GM19025 (cell line): Measurements from ENCODE around the gene DOC2A.

Source experiments
- ATAC-seq: cut with Tn5 transposase; IDR thresholded peaks from one replicate; pipeline ENCODE4 v1.9.1; 2021; ENCODE audit warnings: mild to moderate bottlenecking, low read depth, moderate library complexity; ENCODE audit not compliant: unreplicated experiment

The DOC2A gene

DNA sequence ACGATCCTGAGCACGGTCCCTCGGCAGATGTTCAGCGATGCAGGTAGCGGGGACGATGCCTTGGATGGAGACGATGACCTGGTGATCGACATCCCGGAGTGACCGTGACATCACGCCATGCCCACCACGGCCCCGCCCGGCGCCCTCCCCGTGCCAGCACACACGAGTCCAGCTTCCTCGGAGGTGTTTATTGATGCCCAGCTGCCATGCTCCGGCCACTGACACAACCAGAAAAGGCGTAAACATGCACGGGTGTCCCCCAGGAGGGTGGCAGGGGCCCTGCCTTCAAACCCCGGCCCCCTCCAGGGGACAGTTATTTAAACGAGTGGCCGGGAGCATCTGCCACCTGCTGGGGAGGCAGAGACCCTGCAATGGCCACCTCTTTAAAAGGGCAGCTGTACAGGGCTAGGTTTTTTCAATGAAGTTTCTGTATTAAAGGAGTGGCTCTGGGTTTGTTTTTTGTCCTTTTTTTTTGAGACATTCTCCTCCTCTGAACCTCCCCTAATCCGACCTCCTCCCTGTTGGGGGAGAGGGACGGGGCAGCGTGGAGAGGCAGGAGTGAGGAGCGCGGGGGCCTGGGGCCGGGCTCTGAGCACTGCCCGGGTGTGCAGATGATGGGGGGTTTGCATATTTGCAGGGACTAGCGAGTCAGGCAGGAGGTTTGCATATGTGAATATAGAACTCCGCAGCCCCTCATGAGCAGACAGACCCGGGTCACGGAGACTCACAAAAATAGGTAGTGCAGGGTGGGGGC, 5.3 kb downstream of the DOC2A start:
- ATAC-seq: no peak

DNA sequence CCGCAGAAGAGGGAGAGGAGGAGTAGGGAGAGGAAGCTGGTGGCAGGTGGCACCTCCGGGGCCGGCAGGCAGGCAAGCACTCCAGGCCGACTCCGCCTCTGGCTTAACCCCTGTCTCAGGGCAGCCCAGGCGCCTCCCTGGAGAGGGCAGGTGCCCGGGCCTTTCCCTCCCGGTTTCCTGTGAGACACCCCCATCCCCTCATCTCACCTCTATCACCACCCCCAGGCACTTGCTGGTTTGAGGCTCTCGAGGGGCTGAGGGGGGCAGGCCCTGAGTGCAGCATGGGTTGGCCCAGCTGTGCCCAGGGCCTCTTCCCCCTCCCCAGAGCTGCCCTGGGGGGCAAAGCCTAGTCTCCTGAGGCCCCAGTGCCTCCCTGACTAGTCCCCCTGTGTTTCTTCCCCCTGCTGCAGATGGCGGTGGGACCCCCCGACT, 6.0 kb downstream of the DOC2A start:
- no peak for ATAC-seq

DNA sequence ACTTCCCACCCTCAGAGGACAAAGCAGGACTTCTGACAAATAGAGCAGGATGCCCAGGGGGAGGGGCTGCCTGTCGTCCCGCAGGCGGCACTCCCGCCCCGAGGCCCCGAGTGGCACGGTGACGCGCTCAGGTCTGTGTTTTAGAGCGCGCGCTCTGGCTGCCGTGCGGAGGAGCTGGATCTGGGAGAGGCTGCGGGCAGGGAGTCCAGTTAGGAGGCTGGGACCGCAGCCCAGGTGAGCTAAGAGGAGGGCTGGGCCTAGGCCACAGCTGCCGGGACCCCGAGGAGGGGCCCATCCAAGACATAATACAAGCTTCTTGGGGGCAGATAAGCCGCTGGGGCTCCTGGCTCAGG, 6.4 kb downstream of the DOC2A start:
- ATAC-seq: no peak

DNA sequence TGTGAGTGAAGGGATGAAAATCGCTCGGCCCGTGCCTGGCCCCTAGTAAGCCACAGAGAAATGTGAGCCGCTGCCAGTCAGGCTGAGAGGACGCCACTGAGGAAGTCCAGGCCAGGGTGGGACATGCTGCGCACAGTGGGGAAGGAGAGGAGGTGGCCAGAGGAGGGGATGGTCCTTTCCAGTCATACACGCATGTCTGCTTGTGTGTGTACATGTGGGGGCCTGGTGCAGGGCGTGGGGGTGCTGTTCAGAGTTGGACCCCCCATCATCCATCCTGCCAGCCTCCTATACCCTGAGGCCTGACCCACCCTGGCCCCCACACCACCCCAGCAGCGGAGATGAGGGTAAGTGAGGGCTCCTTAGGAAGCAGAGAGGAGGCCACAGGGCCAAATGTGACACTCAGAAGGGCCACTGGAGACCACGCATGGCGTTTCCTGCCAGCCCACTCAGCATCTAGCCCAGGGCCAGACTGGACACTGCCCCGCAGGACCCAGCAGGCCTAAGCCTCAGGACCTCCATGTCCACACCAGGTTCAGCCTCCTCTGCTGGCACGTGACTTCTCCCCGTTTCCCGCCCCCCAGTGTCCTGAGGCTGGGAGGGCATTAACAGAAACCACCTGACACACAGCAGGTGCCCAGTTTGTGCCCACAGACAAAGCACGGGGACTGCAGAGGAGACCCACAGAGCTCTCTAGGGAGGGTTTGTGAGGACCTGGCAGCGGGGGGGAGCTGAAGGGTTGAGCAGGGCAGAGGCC, 7.0 kb downstream of the DOC2A start:
- ATAC-seq: no peak

DNA sequence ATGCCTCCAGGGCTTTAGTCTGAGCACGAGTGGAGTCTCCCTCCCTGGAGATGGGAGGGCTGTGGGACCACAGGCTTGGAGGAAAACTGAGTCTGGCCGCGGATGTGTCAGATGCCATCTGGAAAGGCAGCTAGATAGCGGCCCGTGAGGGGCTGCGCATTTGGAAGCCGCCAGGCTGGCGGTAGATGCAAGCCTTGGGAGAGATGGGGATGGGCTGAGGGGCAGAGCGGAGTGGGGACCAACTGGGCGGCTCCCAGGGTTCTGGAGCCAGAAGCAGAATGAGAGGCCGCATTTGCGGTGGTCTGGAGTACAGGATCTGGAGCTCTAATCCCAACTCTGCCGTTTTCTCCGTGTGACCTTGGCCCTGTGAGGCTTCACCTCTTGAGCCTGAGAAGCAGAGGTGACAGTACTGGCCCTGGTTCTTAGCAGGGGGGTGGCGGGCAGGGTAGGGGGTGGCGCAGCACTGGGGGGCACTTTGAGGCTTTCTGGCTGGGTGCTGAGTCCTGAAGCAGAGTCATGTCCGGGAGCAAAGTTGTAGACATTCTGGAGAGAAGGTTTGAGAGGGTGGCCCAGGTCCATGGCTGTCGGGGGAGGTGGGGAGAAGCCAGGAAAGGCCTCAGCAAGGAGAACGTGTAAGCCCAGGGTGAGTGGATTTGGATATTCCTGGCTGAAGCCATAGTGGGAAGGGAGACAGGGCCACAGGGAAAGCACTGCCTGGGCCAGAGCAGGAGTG, 8.0 kb downstream of the DOC2A start:
- no peak for ATAC-seq

DNA sequence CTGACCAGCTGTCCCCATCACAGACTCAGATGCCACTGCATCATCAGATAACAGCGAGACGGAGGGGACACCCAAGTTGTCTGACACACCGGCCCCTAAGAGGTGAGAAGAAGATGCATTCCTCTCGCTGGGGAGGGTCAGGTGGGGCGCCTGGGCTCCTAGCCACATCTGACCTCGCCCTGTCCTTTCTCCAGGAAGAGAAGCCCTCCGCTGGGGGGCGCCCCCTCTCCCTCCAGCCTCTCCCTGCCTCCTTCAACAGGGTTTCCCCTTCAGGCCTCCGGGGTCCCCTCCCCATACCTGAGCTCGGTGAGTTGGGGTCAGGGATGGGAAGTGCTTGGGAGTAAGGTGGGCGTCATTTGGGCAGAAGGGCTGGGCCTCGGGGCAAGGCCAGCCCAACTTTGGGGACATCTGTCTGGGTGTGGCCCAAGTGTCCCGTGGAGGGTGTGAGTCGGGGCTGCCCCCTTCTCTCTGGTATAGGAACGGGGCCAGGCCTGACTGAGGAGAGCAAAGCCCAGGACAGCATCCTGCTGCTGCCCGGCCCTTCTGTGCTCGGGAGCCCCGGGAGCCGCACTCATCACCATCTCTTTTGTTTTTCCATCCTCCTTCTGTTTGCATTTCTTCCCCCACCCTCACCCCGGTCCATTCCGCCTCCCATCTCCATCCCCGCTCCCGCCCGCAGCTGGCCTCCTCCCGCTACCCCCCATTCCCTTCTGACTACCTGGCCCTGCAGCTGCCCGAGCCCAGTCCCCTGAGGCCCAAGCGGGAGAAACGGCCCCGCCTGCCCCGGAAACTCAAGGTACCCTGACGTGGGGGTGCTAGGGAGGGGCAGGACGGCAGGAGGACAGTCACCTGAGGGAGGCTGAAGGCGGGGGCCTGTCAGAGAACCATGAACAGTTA, 9.8 kb downstream of the DOC2A start:
- no peak for ATAC-seq

DNA sequence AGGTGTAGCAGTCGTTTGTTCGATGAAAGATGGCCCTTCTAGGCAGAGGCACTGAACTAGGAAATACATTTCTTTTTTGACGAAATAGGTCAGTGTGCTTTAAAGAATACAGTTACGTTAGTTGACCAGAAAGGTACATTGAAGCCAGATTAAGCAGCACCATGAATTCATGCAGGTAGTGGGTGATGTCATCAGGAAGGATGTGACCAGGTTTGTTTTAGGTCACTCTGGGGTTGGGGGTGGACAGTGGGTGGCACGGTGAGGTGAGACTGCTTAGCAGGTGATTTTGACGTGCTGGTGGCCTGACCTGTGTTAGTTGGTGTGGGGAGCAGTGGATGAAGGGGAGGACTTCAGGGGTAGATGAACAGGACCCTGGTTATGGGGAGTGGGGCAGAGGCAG, 11.2 kb downstream of the DOC2A start:
- ATAC-seq: no peak

DNA sequence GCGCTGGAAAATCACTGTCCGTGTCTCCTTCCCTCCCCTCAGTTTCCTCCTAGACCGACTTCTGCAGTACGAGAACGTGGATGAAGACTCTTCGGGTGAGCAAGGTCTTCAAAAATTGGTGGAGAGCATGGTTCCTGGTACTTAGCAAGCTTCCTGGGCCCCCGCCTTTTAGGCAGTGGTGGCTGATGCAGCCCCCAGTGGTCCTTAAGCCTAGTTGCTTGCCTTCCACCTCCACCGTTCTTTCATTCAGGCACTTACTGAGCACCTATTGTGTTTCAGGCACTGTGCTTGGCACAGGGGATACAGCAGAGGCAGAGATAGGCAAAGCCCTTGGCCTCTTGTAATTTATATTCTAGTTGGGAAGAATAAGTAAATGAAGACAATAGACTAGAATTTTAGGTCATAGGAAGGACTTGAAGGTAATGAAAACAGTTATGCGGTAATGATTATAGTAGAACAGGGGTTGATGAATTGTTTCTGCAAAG, 14.0 kb downstream of the DOC2A start:
- no peak for ATAC-seq

DNA sequence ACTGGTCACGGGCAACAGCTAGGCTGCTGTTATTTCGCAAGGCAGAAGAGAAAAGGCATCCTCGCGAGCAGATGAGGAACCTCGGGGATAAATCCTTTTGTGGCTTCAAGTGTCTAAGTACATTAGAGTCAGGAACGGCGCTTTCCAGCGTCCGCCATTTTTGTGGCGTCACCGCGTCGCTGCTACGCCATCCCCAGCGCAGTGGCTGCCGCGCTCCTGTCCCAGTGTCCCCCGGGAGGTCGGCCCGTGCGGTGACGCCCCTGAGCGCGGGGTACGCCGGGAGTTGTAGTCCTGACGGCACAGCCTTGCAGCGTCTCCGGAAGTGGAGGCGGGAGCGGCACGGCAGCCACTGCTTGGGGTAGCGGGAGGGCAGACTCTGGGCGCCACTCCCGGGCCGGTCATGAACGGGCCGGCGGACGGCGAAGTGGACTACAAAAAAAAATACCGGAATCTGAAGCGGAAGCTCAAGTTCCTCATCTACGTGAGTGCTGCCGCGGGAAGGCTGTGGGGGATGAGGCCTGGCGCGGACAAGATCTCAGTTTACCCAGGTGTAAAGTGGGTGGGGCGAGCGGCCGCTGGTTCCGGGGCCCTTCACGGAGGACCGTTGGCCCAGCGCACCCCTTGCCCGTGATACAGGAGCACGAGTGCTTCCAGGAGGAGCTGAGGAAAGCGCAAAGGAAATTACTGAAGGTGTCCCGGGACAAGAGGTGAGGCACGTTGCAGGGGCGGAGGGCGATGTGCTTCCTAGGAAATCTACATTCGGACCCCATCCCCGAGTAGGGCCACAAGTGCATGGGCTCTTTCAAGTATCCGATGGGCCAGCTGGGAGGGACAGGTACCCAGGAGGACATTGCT, 14.7 kb downstream of the DOC2A start, which contains the start of gene INO80E:
INO80E (plus strand) TSS at position 331 of the 855 bp plus-strand sequence; CDS start at position 401, 70 bp downstream.
- peak; percentile 91 for ATAC-seq

DNA sequence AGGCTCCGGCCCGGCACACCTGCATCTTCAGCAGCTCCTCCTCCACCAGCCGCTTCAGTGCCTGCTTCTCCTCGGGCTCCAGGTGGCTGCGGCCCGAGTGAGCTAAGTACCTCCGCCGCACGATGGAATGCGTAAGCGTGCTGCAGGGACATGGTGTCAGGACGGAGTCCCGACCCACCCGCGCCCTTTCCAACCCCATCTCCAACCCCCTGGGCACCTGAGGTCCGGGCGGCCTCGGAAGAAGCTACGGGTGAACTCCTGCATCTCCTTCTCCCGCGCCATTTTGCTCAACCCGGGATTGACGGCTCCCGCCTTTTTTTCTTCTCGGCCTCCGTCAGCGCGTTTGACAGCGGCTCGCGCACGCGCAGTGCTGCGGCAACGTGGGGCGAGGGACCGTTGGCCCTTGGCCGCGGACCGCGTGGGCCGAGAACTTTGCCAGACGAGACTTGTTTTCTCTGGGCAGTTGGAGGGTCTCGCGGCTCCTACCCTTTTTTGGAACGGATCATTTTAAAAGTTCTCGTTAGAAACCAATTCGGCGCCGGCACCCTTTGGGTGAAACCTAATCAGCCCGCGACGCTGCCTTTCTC, 15.4 kb downstream of the DOC2A start, which contains the start of gene HIRIP3:
HIRIP3 (minus strand) TSS at position 294 of the 587 bp plus-strand sequence; CDS start at position 282, 12 bp downstream.
- ATAC-seq: peak; percentile 51

DNA sequence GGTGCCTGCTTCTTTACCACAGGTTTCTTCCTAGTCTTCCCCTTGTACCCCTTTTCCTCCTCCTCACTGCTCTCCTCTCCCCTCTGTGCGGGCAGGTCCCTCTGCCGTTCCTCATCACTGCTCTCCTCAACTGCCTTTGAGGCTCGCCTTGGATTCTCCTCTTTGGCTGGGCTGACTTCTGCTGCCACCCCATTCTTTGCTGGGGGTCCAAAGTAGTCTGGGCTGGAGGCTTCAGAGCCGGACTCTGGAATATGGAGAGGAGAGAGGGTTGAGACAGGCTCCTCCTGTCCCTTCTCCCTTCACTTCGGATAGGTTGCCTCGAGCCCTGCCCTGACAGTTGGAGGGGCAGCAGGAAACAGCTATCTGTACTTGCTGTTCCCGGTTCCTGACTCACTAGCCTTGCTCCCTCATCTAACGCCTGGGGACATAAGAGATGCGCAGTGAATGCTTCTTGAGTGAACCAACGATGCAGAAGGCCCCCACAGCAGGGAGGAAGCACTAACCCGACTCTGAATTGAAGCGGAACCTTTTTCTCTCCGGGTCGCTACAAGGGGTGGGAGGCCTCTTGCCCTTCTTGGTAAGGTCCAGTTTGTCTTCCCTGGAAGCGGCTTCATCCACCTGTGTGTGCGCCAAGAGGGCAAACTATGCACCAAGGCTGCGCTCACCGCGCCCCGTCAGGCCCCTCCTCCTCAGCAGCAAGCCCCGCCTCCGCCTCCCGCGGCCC, 16.1 kb downstream of the DOC2A start:
- ATAC-seq: no peak

DNA sequence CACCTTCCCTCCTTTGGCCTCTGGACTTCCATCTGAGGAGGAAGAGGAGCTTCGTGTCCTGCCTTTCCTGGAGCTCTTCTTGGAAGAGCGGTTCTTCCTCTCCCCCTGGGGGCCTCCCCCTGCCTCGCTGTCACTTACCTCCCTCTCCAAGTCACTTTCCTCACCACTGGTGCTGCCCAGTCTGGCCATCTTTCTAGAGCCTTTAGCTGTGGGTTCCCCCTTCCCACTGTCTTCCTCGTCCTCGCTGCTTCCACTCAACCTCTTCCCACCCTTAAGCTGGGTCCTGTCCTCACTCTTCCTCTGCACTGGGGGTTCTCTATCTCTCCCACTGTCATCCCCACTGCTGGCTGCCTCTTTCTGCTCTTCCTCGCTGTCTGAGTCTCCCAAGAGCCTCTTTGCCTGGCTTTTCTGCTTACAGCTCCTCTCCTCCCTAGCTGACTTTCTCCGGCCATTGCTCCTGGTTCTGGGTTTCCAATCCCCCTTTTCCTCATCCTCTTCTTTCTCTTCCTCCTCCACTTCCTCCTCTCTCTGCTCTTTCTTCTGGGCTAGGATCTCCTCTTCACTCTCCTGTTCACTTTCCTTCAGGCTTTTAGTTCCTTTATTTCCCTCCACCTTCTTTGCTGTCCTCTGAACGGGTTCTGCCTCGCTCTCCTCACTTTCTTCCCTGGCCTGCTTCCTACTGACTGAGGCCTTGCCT, 16.8 kb downstream of the DOC2A start:
- no peak for ATAC-seq

DNA sequence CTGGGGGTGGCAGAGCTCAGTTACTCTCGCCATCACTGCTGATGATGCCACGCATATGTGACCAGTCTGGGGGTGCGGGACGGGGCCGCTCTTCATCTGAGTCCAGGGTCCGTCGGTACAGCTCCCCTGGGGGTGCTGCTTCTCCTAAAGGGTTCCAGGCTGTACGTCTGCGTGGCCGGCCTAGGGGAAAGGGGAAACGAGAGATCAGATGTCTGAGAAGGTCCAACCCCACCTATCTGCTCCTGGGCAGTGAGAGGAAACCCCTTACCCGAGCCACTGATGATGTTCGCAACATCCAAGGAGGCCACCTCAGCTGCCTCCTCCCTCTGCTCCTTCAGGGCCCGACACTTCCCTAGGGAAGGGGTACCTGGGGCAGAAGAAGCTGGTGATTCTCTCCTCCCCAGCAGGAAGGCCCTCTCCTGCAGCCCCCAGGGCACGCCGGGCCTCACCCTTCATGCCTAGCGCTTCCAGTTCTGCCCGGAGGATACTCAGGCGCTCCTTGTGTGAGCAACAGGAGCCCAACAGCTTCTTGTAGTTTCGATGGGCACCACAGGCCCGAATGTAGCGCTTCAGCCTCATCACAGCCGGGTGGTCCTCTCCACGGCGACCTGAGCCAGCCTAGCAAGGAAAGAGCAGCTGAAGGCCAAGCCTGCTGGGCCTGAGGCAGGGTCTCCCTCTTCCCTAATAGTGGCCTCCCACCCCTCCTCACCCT, 17.5 kb downstream of the DOC2A start:
- ATAC-seq: no peak

DNA sequence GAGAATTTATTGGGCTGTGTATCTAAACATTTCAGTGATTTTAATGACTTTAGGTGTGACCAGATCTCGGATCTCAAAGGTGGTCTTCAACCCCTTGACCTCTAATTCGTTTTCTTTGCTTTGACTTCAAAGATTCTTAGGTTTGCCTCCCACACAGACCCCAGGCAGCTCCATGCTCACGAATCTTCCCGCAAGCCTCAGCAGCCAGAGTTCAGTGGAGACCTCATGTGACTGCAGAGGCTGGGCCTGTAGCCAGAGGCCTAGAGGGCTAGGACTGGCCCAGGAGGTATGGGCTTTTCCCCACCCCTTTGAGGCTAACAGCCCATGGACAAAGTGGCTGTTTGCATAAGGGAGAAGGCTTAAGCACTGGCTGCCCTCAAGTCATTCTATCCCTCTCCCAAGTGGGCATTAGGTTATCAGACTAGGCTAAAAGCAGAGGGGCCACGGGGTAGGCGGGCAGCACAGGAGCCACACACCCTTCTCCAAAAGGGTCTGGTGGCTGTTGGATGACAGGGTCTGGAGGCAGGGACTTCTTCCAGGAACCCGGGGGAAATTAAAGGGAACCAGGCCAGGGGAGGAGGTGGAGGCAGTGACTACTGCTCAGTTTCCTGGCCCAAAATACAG, 18.4 kb downstream of the DOC2A start:
- no peak for ATAC-seq

DNA sequence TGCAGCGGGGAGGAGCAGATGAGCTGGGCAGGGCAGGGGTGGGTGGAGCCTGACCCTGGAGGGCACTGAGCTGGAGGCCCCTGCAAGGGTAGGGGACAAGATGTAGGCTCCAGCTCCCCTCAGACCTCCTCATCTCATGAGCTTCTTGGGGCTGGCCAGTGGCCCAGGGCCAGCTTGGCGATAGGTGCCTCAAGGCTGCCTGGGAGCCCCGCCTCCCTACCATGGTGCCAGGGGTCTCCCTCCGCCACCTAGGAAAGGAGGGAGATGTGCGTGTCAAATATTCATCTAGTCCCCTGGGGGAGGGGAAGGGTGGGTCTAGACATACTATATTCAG, 19.3 kb downstream of the DOC2A start:
- ATAC-seq: no peak

DNA sequence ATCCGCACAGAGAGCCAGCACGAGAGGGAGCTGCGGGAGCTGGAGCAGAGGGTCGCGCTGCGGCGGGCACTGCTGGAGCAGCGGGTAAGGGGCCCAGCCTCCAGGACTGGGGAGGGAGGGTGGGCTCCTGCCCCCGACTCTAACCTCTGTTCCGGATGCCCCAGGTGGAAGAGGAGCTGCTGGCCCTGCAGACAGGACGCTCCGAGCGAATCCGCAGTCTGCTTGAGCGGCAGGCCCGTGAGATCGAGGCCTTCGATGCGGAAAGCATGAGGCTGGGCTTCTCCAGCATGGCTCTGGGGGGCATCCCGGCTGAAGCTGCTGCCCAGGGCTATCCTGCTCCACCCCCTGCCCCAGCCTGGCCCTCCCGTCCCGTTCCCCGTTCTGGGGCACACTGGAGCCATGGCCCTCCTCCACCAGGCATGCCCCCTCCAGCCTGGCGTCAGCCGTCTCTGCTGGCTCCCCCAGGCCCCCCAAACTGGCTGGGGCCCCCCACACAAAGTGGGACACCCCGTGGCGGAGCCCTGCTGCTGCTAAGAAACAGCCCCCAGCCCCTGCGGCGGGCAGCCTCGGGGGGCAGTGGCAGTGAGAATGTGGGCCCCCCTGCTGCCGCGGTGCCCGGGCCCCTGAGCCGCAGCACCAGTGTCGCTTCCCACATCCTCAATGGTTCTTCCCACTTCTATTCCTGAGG, 19.8 kb downstream of the DOC2A start:
- ATAC-seq: no peak
